ENCODE results near the gene UIMC1. TPM values are rescaled to one million over a fixed set of nuclear protein-coding genes. Genes with fewer than 3 reads are reported as not detected.
"Not testable (repeated sequence)": the region's sequence is repeated elsewhere in the genome, so short reads cannot be mapped to it uniquely, and the experiment has no call there.

Gene UIMC1
- total RNA-seq, 1 experiment from 2014 or later = 38.3 TPM

DNA sequence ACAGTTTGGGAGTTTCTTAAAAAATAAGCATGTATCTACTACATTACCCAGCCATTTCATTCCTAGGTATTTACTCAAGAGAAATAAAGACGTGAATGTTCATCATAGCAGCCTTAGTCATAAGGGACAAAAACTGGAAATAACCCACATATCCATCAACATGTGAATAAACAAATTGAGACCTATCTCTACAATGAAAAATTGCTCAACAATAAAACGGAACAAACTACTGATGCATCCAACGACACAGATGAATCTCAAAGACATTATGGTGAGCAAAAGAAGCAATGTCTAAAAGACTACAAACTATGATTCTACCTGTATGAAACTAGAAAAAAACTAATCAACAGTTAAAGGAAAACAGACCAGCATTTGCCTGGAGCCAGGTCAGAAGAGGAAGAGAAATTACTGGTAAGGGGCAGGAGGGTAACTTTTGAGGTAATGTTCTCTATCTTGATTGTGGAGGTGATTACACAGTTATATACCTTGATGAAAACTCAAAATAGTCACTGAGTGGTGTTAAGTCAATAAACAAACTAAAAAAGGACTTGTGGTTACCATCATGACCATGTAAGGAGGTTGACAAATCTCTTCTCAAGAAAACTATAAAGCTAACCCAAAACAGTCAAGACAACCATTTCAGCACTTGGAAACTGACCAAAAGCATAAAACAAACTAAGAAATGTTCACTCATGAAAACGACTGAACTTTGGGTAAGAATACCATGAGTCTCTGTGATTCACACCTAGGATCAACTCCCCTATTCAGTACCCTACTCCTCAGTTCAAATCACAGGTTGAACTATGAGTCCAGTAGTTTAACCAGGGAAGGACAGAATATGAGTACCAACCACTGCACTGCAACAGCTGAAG is 10.4 kb downstream of the UIMC1 start:
- Histone ChIP-seq H3K4me3 (no peak overlapping the region), H3K4me1 (no peaks in the 10 kb centered on the region), H3K27ac (no peak overlapping the region), H3K27me3 (no peaks in the 10 kb centered on the region), H3K9me3 (replicated peaks) (no peaks in the 10 kb centered on the region), H3K36me3 (peaks cover 12% of the 10 kb centered on the region)
- DNase-seq = no peak

- Histone ChIP-seq H3K9me3 (replicated peaks) (no peaks in the 10 kb centered on the region), H3K4me1 (no peaks in the 10 kb centered on the region), H3K27ac (no peak overlapping the region), H3K4me3 (no peak overlapping the region), H3K36me3 (peaks cover 13% of the 10 kb centered on the region; the same call in 1 of the 2 replicates), H3K27me3 (no peaks in the 10 kb centered on the region)
- no peak for DNase-seq
Measured at GRCh38 chr5:176995122-176995490, 11.5 kb downstream of the UIMC1 start.

GRCh38 chr5:176994460-176995121 is 12.0 kb downstream of the UIMC1 start:
- no peaks in the 10 kb centered on the region for H3K27me3 ChIP-seq
- no peaks in the 10 kb centered on the region for H3K9me3 ChIP-seq (replicated peaks)
- H3K4me3 ChIP-seq = no peak overlapping the region
- no peak overlapping the region for H3K27ac ChIP-seq
- peaks cover 12% of the 10 kb centered on the region; the same call in 1 of the 2 replicates for H3K36me3 ChIP-seq
- no peaks in the 10 kb centered on the region for H3K4me1 ChIP-seq
- no peak for DNase-seq

- H3K36me3 ChIP-seq = peaks cover 12% of the 10 kb centered on the region; the same call in 1 of the 2 replicates
- not testable (repeated sequence) for H3K4me1 ChIP-seq; H3K27me3 ChIP-seq; H3K27ac ChIP-seq; DNase-seq; H3K9me3 ChIP-seq (replicated peaks); H3K4me3 ChIP-seq
Measured at GRCh38 chr5:176993081-176993480, 13.5 kb downstream of the UIMC1 start.

DNA sequence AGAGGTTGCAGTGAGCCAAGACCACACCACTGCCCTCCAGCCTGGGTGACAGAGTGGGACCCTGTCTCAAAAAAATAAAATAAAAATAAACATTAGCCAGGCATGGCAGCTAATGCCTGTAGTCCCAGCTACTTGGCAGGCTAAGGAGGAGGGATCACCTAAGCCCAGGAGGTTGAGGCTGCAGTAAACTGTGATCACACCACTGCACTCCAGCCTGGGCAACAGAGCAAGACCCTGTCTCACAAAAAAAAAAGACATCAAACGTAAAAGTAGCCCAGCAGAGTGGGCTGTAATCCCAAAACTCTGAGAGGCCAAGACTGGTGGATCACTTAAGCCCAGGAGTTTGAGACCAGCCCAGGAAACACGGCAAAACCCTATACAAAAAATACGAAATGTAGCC is 19.0 kb downstream of the UIMC1 start:
- DNase-seq = no peak

DNA sequence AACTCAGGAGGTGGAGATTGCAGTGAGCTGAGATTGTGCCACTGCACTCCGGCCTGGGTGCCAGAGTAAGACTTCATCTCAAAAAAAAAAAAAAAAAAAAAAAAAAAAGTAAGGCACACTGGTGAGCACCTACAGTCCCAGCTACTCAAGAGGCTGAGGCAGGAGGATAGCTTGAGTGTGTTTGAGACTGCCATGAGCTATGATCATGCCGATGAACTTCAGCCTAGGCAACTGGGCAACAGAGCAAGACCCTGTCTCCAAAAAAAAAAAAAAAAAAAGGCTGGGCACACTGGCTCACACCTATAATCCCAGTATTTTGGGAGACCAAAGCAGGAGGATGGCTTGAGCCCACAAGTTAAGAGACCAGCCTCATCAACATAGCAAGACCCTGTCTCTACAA is 20.3 kb downstream of the UIMC1 start:
- H3K4me3 ChIP-seq = no peak overlapping the region
- no peaks in the 10 kb centered on the region for H3K27me3 ChIP-seq
- DNase-seq = no peak
- H3K9me3 ChIP-seq (replicated peaks) = no peaks in the 10 kb centered on the region
- H3K36me3 ChIP-seq = peaks cover 29% of the 10 kb centered on the region
- no peak overlapping the region for H3K27ac ChIP-seq
- no peaks in the 10 kb centered on the region for H3K4me1 ChIP-seq

More for the DNA sequence above, 19.0 kb downstream of the UIMC1 start:
- Histone ChIP-seq H3K36me3 (peaks cover 16% of the 10 kb centered on the region), H3K27me3 (no peaks in the 10 kb centered on the region), H3K4me1 (no peaks in the 10 kb centered on the region), H3K9me3 (replicated peaks) (no peaks in the 10 kb centered on the region), H3K4me3 (no peak overlapping the region), H3K27ac (no peak overlapping the region)

- Histone ChIP-seq H3K36me3 (peaks cover 26% of the 10 kb centered on the region), H3K9me3 (replicated peaks) (no peaks in the 10 kb centered on the region), H3K27ac (no peak overlapping the region), H3K4me1 (no peaks in the 10 kb centered on the region), H3K4me3 (no peak overlapping the region), H3K27me3 (no peaks in the 10 kb centered on the region)
- no peak for DNase-seq
Measured at GRCh38 chr5:176985516-176985915, 21.1 kb downstream of the UIMC1 start.

DNA sequence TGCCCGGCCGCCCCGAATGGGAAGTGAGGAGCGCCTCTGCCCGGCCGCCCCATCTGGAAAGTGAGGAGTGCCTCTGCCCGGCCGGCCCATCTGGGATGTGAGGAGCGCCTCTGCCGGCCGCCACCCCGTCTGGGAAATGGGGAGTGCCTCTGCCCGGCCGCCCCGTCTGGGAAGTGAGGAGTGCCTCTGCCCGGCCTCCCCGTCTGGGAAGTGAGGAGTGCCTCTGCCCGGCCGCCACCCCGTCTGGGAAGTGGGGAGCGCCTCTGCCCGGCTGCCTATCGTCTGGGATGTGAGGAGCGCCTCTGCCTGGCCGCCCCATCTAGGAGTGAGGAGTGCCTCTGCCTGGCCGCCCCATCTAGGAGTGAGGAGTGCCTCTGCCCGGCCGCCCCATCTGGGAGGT is 22.4 kb downstream of the UIMC1 start:
- H3K9me3 ChIP-seq (replicated peaks); DNase-seq; H3K27ac ChIP-seq; H3K4me1 ChIP-seq; H3K27me3 ChIP-seq; H3K4me3 ChIP-seq: not testable (repeated sequence)
- H3K36me3 ChIP-seq = peaks cover 33% of the 10 kb centered on the region

DNA sequence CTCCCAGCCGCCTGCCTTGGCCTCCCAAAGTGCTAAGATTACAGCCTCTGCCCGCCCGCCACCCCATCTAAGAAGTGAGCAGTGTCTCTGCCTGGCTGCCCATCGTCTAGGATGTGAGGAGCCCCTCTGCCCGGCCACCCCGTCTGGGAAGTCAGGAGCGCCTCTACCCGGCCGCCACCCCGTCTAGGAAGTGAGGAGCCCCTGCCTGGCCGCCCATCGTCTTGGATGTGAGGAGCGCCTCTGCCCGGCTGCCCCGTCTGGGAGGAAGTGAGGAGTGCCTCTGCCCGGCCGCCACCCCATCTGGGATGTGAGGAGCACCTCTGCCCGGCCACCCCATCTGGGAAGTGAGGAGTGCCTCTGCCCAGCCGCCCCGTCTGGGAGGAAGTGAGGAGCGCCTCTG is 23.0 kb downstream of the UIMC1 start:
- H3K9me3 ChIP-seq (replicated peaks); H3K4me3 ChIP-seq; DNase-seq; H3K27ac ChIP-seq; H3K27me3 ChIP-seq; H3K4me1 ChIP-seq: not testable (repeated sequence)
- peaks cover 39% of the 10 kb centered on the region for H3K36me3 ChIP-seq

DNA sequence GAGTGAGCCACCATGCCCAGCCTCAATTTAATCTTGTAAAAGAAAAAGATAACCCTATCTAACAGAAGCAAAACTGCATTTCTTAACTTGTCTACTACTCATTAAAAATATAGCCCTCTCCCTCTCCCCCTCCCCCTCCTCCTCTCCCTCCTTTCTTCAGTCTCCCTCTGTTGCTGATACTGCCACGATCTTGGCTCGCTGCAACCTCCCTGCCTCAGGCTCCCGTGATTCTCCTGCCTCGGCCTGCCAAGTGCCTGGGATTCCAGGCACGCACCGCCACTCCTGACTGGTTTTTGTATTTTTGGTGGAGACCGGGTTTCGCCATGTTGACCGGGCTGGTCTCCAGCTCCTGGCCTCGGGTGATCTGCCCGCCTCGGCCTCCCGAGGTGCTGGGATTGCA is 23.5 kb downstream of the UIMC1 start:
- not testable (repeated sequence) for H3K27ac ChIP-seq; H3K9me3 ChIP-seq (replicated peaks); H3K4me3 ChIP-seq; H3K4me1 ChIP-seq; DNase-seq; H3K27me3 ChIP-seq
- peaks cover 41% of the 10 kb centered on the region for H3K36me3 ChIP-seq

- Histone ChIP-seq H3K4me3 (no peak overlapping the region), H3K36me3 (peaks cover 44% of the 10 kb centered on the region)
Measured at GRCh38 chr5:176980818-176981217, 25.8 kb downstream of the UIMC1 start.

GRCh38 chr5:176979669-176980068 is 26.9 kb downstream of the UIMC1 start:
- Histone ChIP-seq H3K36me3 (peaks cover 54% of the 10 kb centered on the region), H3K4me1 (peaks cover 2% of the 10 kb centered on the region; the same call in 1 of the 2 replicates), H3K27me3 (no peaks in the 10 kb centered on the region), H3K4me3 (no peak overlapping the region), H3K27ac (no peak overlapping the region), H3K9me3 (replicated peaks) (no peaks in the 10 kb centered on the region)
- DNase-seq = no peak

More at GRCh38 chr5:176980818-176981217, 25.8 kb downstream of the UIMC1 start:
- no peak overlapping the region for H3K27ac ChIP-seq
- no peaks in the 10 kb centered on the region for H3K9me3 ChIP-seq (replicated peaks)
- H3K27me3 ChIP-seq = no peaks in the 10 kb centered on the region
- no peak for DNase-seq
- peaks cover 2% of the 10 kb centered on the region; the same call in 1 of the 2 replicates for H3K4me1 ChIP-seq

GRCh38 chr5:176965633-176966032 is 40.9 kb downstream of the UIMC1 start:
- no peaks in the 10 kb centered on the region for H3K27me3 ChIP-seq
- H3K4me3 ChIP-seq = no peak overlapping the region
- no peaks in the 10 kb centered on the region for H3K9me3 ChIP-seq (replicated peaks)
- H3K27ac ChIP-seq = no peak overlapping the region
- DNase-seq = no peak
- H3K36me3 ChIP-seq = peaks cover 58% of the 10 kb centered on the region
- H3K4me1 ChIP-seq = no peaks in the 10 kb centered on the region

DNA sequence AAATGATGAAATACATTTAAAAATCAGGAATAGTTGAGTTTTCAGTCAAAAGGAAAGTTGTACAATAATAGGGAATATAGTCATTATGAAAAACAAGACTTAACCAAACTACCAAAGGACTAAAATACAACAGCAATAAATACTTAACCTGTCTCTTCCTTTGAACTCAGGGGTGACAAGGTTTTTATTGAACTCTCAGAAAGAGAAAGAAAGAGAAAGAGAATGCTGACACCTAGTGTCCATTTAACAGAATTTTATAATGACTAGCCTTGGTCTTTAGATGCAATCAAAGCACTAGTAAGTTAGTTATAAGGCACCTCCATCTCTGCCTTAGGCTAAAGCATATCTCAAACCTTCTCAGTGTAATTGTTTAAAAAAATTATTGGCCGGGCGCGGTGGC is 47.5 kb downstream of the UIMC1 start:
- DNase-seq = peak in 1 of 2 experiments; percentile 56
- H3K4me3 ChIP-seq = no peak overlapping the region
- H3K36me3 ChIP-seq = peaks cover 21% of the 10 kb centered on the region
- H3K27ac ChIP-seq = no peak overlapping the region
- H3K4me1 ChIP-seq = no peaks in the 10 kb centered on the region
- H3K9me3 ChIP-seq (replicated peaks) = no peaks in the 10 kb centered on the region
- no peaks in the 10 kb centered on the region for H3K27me3 ChIP-seq

DNA sequence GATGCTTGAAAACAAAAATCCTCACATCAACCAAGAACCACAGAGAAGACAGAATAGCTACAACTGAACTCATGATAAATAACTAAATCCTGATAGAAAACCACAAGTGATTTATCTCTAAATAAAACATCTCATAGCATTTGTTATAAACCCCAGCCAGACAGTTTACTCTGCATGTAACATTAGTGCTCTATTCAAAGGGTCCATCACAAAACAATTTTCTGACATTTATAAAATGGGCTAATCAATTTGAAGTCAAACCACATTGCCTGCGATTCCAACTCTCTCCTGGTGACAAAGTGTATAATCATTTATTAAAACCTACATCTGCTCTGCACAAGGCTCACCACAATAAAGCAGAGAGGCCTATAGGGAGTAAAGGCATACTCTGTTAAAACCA is 49.8 kb downstream of the UIMC1 start:
- Histone ChIP-seq H3K27ac (no peak overlapping the region), H3K9me3 (replicated peaks) (no peaks in the 10 kb centered on the region), H3K4me3 (no peak overlapping the region), H3K36me3 (peaks cover 31% of the 10 kb centered on the region), H3K27me3 (no peaks in the 10 kb centered on the region), H3K4me1 (no peaks in the 10 kb centered on the region)
- DNase-seq = no peak

Measured in SJCRH30 (cell line).